ENCODE results near the gene SLC22A15.
"Not testable (repeated sequence)": the region's sequence is repeated elsewhere in the genome, so short reads cannot be mapped to it uniquely, and the experiment has no call there.

Gene SLC22A15

GRCh38 chr1:116038679-116039078 is 62.4 kb downstream of the SLC22A15 start:
- DNase-seq, result no peak

- DNase-seq, result no peak
Observed at GRCh38 chr1:116044071-116044470, 67.8 kb downstream of the SLC22A15 start.

GRCh38 chr1:116046933-116047332 is 70.6 kb downstream of the SLC22A15 start:
- DNase-seq, result not testable (repeated sequence)

GRCh38 chr1:116051896-116052295 is 75.6 kb downstream of the SLC22A15 start:
- DNase-seq, result not testable (repeated sequence)

GRCh38 chr1:116062201-116062600 is 85.9 kb downstream of the SLC22A15 start:
- no peak for DNase-seq

- DNase-seq, result no peak
Observed at GRCh38 chr1:116064616-116065015, 88.3 kb downstream of the SLC22A15 start.

- no peak for DNase-seq
Observed at GRCh38 chr1:116066868-116067565, 90.7 kb downstream of the SLC22A15 start.

GRCh38 chr1:116067566-116067890 is 91.2 kb downstream of the SLC22A15 start:
- DNase-seq, result no peak

- no peak for DNase-seq
Observed at GRCh38 chr1:116075575-116075974, 99.3 kb downstream of the SLC22A15 start.

GRCh38 chr1:116075990-116076389 is 99.7 kb downstream of the SLC22A15 start:
- DNase-seq, result no peak

- DNase-seq, result no peak
Observed at GRCh38 chr1:116076831-116077230, 100.5 kb downstream of the SLC22A15 start.

- no peak for DNase-seq
Observed at GRCh38 chr1:116078699-116079223, 102.4 kb downstream of the SLC22A15 start.

- DNase-seq, result no peak
Observed at GRCh38 chr1:116087628-116088027, 111.3 kb downstream of the SLC22A15 start.

GRCh38 chr1:116089870-116090269 is 113.6 kb downstream of the SLC22A15 start:
- no peak for DNase-seq

GRCh38 chr1:116091083-116091482 is 114.8 kb downstream of the SLC22A15 start:
- DNase-seq, result no peak

GRCh38 chr1:116092752-116093489 is 116.6 kb downstream of the SLC22A15 start:
- DNase-seq, result no peak

GRCh38 chr1:116095027-116095426 is 118.7 kb downstream of the SLC22A15 start:
- DNase-seq, result no peak

- no peak for DNase-seq
Observed at GRCh38 chr1:116096013-116096618, 119.8 kb downstream of the SLC22A15 start.

- no peak for DNase-seq
Observed at GRCh38 chr1:116097626-116098025, 121.3 kb downstream of the SLC22A15 start.

GRCh38 chr1:116099379-116099778 is 123.1 kb downstream of the SLC22A15 start:
- DNase-seq, result no peak

- no peak for DNase-seq
Observed at GRCh38 chr1:116099919-116100318, 123.6 kb downstream of the SLC22A15 start.

GRCh38 chr1:116104667-116105066 is 128.4 kb downstream of the SLC22A15 start:
- no peak for DNase-seq

GRCh38 chr1:116105996-116106395 is 129.7 kb downstream of the SLC22A15 start:
- no peak for DNase-seq

- no peak for DNase-seq
Observed at GRCh38 chr1:116106646-116107045, 130.3 kb downstream of the SLC22A15 start.

All from T-helper 1 cell (primary cell).